Astrocyte (in vitro differentiated cells and primary cell): ENCODE results near the gene RTEL1.

Experiments
- CTCF ChIP-seq: IDR thresholded peaks from 2 replicates; pipeline ENCODE4 v1.5.1; 2011; ENCODE audit warnings: low read depth, mild to moderate bottlenecking, inconsistent platforms, low read length, moderate library complexity; ENCODE audit not compliant: insufficient read depth
- EZH2 ChIP-seq: IDR thresholded peaks from 2 replicates; pipeline ENCODE4 v1.6.1; 2012; ENCODE audit warnings: mild to moderate bottlenecking, low read length, inconsistent platforms; ENCODE audit not compliant: insufficient read depth

GRCh38 chr20:63686094-63686491, 28.0 kb downstream of the RTEL1 start:
- TF ChIP-seq CTCF (no peak), EZH2 (no peak)
